Medulla oblongata (tissue), 1 donor: ENCODE data around the gene ECHDC3.

Experiments used
- DNase-seq: peaks from one replicate; pipeline ENCODE4 v3.0.0-alpha.2; 2015; ENCODE audit errors: extremely low spot score

The ECHDC3 gene

GRCh38 chr10:11810973-11811372 lies 68.8 kb downstream of the ECHDC3 start:
- no peak for DNase-seq

DNA sequence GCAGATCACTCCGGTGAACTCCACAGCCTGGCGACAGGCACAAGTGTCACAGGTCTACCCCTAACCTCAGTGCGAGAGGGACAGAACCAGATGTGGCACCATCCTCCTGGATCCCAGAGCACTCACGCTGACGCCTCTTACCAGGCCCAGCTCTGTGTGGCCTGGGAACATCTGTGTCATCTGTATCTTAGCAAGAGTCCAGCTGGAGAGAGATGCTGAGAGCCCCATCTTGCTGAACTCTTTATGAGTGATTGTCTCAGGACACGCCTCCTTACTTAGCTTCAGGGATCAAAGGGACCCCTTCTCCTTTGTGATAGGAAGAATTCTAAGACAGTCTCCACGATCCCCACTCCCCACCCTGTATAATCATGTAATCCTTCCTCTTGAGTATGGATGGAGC lies 71.0 kb downstream of the ECHDC3 start:
- no peak for DNase-seq
